Coronary artery (tissue), 2 donors: ENCODE data around the gene MPC1.

Experiments
- DNase-seq: peaks from one replicate; pipeline ENCODE4 v3.0.0-alpha.2; 2017; ENCODE audit warnings: low spot score
- H3K27ac ChIP-seq, 2 donors: fragments of 200-600 bp; sonication (generic); one replicate each; pipeline ENCODE4 v1.5.1; 2016 to 2019
- H3K4me3 ChIP-seq: fragments of 200-600 bp; sonication (generic); 2 replicates; pipeline ENCODE4 v1.5.1; 2016; ENCODE audit warnings: mild to moderate bottlenecking, moderate library complexity
- CTCF ChIP-seq: fragments of 200-600 bp; sonication (generic); IDR thresholded peaks from one replicate; pipeline ENCODE4 v1.5.1; 2019; ENCODE audit warnings: antibody characterized with exemption

MPC1 gene

GRCh38 chr6:166333172-166333995 lies 49.4 kb downstream of the MPC1 start:
- no peak for TF ChIP-seq CTCF
- DNase-seq: no peak
- H3K4me3 ChIP-seq: no peak overlapping the region
- no peak overlapping the region for H3K27ac ChIP-seq

GRCh38 chr6:166331503-166332415 lies 51.0 kb downstream of the MPC1 start:
- H3K27ac ChIP-seq: no peak overlapping the region
- TF ChIP-seq CTCF: no peak
- no peak for DNase-seq

GRCh38 chr6:166330612-166331011 lies 52.1 kb downstream of the MPC1 start:
- DNase-seq: no peak
- Histone ChIP-seq H3K27ac (no peak overlapping the region), H3K4me3 (no peak overlapping the region)
- no peak for TF ChIP-seq CTCF

More at GRCh38 chr6:166331503-166332415, 51.0 kb downstream of the MPC1 start:
- H3K4me3 ChIP-seq: no peak overlapping the region

- no peak for TF ChIP-seq CTCF
- Histone ChIP-seq H3K4me3 (no peak overlapping the region), H3K27ac (no peak overlapping the region)
- peak; percentile 33 for DNase-seq
These were observed 57.2 kb downstream of the MPC1 start for GRCh38 chr6:166325383-166326042.

- no peak for TF ChIP-seq CTCF
- Histone ChIP-seq H3K27ac (no peak overlapping the region), H3K4me3 (no peak overlapping the region)
- DNase-seq: no peak
These were observed 59.3 kb downstream of the MPC1 start for GRCh38 chr6:166323395-166323794.

GRCh38 chr6:166318649-166319600 lies 63.8 kb downstream of the MPC1 start:
- Histone ChIP-seq H3K27ac (no peak overlapping the region), H3K4me3 (no peak overlapping the region)
- DNase-seq: peak; percentile 58
- no peak for TF ChIP-seq CTCF
